Glutamatergic neuron (in vitro differentiated cells): ENCODE data around the gene NHLH1. TPM values are rescaled to one million over a fixed set of nuclear protein-coding genes. Genes with fewer than 3 reads are reported as not detected.
"Not testable (repeated sequence)": the region's sequence is repeated elsewhere in the genome, so short reads cannot be mapped to it uniquely, and the experiment has no call there.

Experiments used
- DNase-seq: peaks from one replicate; pipeline ENCODE4 v3.0.0; 2022
- H3K27ac Mint-ChIP-seq: one replicate; pipeline ENCODE4 v1.8.0; 2020; ENCODE audit warnings: mild to moderate bottlenecking, mixed read lengths, inconsistent platforms; ENCODE audit not compliant: unreplicated experiment
- H3K27me3 Mint-ChIP-seq: one replicate; pipeline ENCODE4 v1.8.0; 2020; ENCODE audit warnings: mild to moderate bottlenecking, moderate library complexity, mixed read lengths, inconsistent platforms; ENCODE audit not compliant: unreplicated experiment
- H3K36me3 Mint-ChIP-seq: one replicate; pipeline ENCODE4 v1.8.0; 2020; ENCODE audit warnings: mild to moderate bottlenecking, mixed read lengths, inconsistent platforms; ENCODE audit not compliant: unreplicated experiment
- H3K4me1 Mint-ChIP-seq: one replicate; pipeline ENCODE4 v1.8.0; 2020; ENCODE audit warnings: mild to moderate bottlenecking, low read depth, mixed read lengths, inconsistent platforms; ENCODE audit not compliant: unreplicated experiment
- H3K4me3 Mint-ChIP-seq: one replicate; pipeline ENCODE4 v1.8.0; 2020; ENCODE audit warnings: mild to moderate bottlenecking, mixed read lengths, inconsistent platforms; ENCODE audit not compliant: unreplicated experiment
- H3K9me3 Mint-ChIP-seq: one replicate; pipeline ENCODE4 v1.8.0; 2020; ENCODE audit warnings: mild to moderate bottlenecking, moderate library complexity, mixed read lengths, inconsistent platforms; ENCODE audit not compliant: unreplicated experiment
- CTCF ChIP-seq: fragments of 200-600 bp; sonication (generic); IDR thresholded peaks from one replicate; pipeline ENCODE4 v1.5.0; 2021; ENCODE audit not compliant: partially characterized antibody, unreplicated experiment
- total RNA-seq: library from RNA; stranded (reverse); fragmentation: NEBNext Ultra II Directional; extraction: Animal tissue kit (Norgen Biotek cat#: 25700); gene quantifications from one replicate; pipeline ENCODE4 v1.2.1, GENCODE V29; 2021; ENCODE audit not compliant: unreplicated experiment

Gene NHLH1
- total RNA-seq, 1 donor from 2014 or later: 1,198 TPM

DNA sequence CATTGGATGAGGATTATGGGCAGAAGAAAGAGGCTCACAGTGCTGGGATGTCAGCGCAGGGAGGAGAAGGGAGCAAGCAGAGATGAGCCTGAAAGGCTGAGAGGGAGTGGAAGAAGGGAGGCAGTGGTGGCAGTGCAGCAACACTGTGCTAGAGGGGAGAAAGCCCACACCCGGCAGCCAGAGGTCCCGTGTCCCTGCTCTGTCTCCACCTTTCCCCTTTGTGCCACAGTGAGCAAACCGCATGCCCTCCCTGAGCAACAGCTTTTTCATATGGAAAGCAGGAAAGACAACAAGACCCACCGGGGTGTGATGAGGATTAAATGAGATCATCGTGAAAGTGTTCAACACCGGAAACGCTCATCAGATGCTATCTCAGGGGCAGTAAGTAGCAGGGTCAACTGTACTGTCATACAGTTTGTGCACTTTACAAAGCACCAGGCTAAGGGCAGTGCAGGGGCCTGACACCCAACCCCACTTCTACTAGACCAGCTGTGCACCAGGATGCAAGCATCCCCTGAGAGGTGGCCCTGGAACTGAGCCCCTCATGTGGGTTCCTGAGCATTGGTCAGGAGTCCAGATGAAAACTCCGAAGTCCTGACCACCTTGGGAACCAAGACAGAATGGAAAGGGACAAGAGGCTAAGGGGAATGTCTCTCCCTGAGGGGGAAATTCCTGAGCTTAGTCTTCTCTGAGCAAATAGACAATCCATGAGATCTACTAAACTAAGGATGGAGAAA is 9.1 kb downstream of the NHLH1 start:
- Mint-ChIP-seq H3K9me3 (peaks cover 50% of the 10 kb centered on the region), H3K4me3 (peak overlapping the region; percentile 96), H3K4me1 (peaks cover 51% of the 10 kb centered on the region), H3K27ac (peak overlapping the region; percentile 99), H3K27me3 (peaks cover 34% of the 10 kb centered on the region), H3K36me3 (peaks cover 14% of the 10 kb centered on the region)
- no peak for TF ChIP-seq CTCF
- peak; percentile 40 for DNase-seq

GRCh38 chr1:160376525-160377131 is 9.8 kb downstream of the NHLH1 start:
- Mint-ChIP-seq H3K4me3 (peak overlapping the region; percentile 96), H3K36me3 (peaks cover 9% of the 10 kb centered on the region), H3K4me1 (peaks cover 47% of the 10 kb centered on the region), H3K27me3 (peaks cover 33% of the 10 kb centered on the region), H3K9me3 (peaks cover 45% of the 10 kb centered on the region), H3K27ac (peak overlapping the region; percentile 99)
- DNase-seq: no peak
- peak; percentile 80 for TF ChIP-seq CTCF

GRCh38 chr1:160377585-160378206 is 10.8 kb downstream of the NHLH1 start:
- Mint-ChIP-seq H3K27me3 (peaks cover 28% of the 10 kb centered on the region), H3K4me3 (no peak overlapping the region), H3K4me1 (peaks cover 37% of the 10 kb centered on the region), H3K36me3 (no peaks in the 10 kb centered on the region), H3K9me3 (peaks cover 36% of the 10 kb centered on the region), H3K27ac (peak overlapping the region; percentile 99)
- no peak for DNase-seq
- no peak for TF ChIP-seq CTCF

- not testable (repeated sequence) for H3K4me3 Mint-ChIP-seq, H3K27ac Mint-ChIP-seq, H3K9me3 Mint-ChIP-seq
Observed at GRCh38 chr1:160384812-160385211, 17.9 kb downstream of the NHLH1 start.

GRCh38 chr1:160388406-160388805 is 21.5 kb downstream of the NHLH1 start:
- not testable (repeated sequence) for H3K27me3 Mint-ChIP-seq, H3K4me3 Mint-ChIP-seq, H3K9me3 Mint-ChIP-seq, DNase-seq, H3K27ac Mint-ChIP-seq, H3K4me1 Mint-ChIP-seq
- peaks cover 26% of the 10 kb centered on the region for H3K36me3 Mint-ChIP-seq

More at GRCh38 chr1:160384812-160385211, 17.9 kb downstream of the NHLH1 start:
- not testable (repeated sequence) for DNase-seq, H3K27me3 Mint-ChIP-seq, H3K4me1 Mint-ChIP-seq
- peaks cover 26% of the 10 kb centered on the region for H3K36me3 Mint-ChIP-seq

DNA sequence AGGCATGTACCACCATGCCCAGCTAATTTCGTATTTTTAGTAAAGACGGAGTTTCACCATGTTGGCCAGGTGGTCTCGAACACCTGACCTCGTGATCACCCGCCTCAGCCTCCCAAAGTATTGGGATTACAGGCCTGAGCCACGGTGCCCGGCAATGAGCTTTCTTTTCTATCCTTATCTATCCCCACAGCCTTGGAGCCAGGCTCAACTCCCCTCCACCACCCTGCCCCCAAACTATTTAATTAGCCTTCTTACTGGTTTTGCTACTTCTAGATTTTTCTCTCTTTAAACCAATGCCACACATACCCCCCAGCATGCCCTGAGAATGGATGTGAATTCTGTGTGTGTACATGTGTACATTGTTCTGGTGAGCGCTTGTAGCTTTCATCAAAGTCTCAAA is 27.8 kb downstream of the NHLH1 start:
- H3K36me3 Mint-ChIP-seq: peaks cover under 1% of the 10 kb centered on the region
- DNase-seq: no peak
- TF ChIP-seq CTCF: no peak
- H3K9me3 Mint-ChIP-seq: no peaks in the 10 kb centered on the region
- H3K4me3 Mint-ChIP-seq: no peak overlapping the region
- H3K27ac Mint-ChIP-seq: no peak overlapping the region
- peaks cover 7% of the 10 kb centered on the region for H3K4me1 Mint-ChIP-seq
- H3K27me3 Mint-ChIP-seq: peaks cover 4% of the 10 kb centered on the region
